Type B pancreatic cell (in vitro differentiated cells): ENCODE results near the gene SLC25A53. TPM values are rescaled to one million over a fixed set of nuclear protein-coding genes. Genes with fewer than 3 reads are reported as not detected.

Source experiments
- DNase-seq: peaks from one replicate; pipeline ENCODE4 v3.0.0; 2021; ENCODE audit warnings: mixed read lengths; ENCODE audit not compliant: unreplicated experiment; ENCODE audit errors: extremely low spot score
- H3K27ac Mint-ChIP-seq: 2 replicates; pipeline ENCODE4 v1.8.0; 2021; ENCODE audit warnings: mild to moderate bottlenecking, mixed read lengths
- H3K27me3 Mint-ChIP-seq: 2 replicates; pipeline ENCODE4 v1.8.0; 2021; ENCODE audit warnings: mixed read lengths
- H3K36me3 Mint-ChIP-seq: 2 replicates; pipeline ENCODE4 v1.8.0; 2021; ENCODE audit warnings: mixed read lengths
- H3K4me1 Mint-ChIP-seq: one replicate; pipeline ENCODE4 v1.8.0; 2021; ENCODE audit warnings: mixed read lengths; ENCODE audit not compliant: unreplicated experiment
- H3K4me3 Mint-ChIP-seq: 2 replicates; pipeline ENCODE4 v1.8.0; 2021; ENCODE audit warnings: mild to moderate bottlenecking, mixed read lengths
- H3K9me3 Mint-ChIP-seq: 2 replicates; pipeline ENCODE4 v1.8.0; 2021; ENCODE audit warnings: mixed read lengths
- total RNA-seq: library from RNA; stranded (reverse); gene quantifications from 2 replicates; pipeline ENCODE4 v1.2.1, GENCODE V29; 2021; ENCODE audit warnings: low replicate concordance
- TF ChIP-seq, protein P1 (sequence below): fragments of 200-600 bp; sonication (generic); conservative IDR thresholded peaks from 2 replicates; pipeline ENCODE4 v1.5.0; 2021; ENCODE audit warnings: antibody characterized with exemption, mild to moderate bottlenecking

SLC25A53 gene
- total RNA-seq, 1 donor from 2014 or later = 9.3 TPM

- TF ChIP-seq, protein P1, sequence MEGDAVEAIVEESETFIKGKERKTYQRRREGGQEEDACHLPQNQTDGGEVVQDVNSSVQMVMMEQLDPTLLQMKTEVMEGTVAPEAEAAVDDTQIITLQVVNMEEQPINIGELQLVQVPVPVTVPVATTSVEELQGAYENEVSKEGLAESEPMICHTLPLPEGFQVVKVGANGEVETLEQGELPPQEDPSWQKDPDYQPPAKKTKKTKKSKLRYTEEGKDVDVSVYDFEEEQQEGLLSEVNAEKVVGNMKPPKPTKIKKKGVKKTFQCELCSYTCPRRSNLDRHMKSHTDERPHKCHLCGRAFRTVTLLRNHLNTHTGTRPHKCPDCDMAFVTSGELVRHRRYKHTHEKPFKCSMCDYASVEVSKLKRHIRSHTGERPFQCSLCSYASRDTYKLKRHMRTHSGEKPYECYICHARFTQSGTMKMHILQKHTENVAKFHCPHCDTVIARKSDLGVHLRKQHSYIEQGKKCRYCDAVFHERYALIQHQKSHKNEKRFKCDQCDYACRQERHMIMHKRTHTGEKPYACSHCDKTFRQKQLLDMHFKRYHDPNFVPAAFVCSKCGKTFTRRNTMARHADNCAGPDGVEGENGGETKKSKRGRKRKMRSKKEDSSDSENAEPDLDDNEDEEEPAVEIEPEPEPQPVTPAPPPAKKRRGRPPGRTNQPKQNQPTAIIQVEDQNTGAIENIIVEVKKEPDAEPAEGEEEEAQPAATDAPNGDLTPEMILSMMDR = no peak
- H3K36me3 Mint-ChIP-seq = no peaks in the 10 kb centered on the region
- H3K9me3 Mint-ChIP-seq = no peaks in the 10 kb centered on the region
- H3K27ac Mint-ChIP-seq = no peak overlapping the region
- H3K27me3 Mint-ChIP-seq = no peaks in the 10 kb centered on the region
- peak overlapping the region; percentile 87 for H3K4me3 Mint-ChIP-seq
- H3K4me1 Mint-ChIP-seq = peaks cover 10% of the 10 kb centered on the region
- DNase-seq = no peak
Observed at GRCh38 chrX:104168127-104168526, 11.3 kb upstream of the SLC25A53 start.

DNA sequence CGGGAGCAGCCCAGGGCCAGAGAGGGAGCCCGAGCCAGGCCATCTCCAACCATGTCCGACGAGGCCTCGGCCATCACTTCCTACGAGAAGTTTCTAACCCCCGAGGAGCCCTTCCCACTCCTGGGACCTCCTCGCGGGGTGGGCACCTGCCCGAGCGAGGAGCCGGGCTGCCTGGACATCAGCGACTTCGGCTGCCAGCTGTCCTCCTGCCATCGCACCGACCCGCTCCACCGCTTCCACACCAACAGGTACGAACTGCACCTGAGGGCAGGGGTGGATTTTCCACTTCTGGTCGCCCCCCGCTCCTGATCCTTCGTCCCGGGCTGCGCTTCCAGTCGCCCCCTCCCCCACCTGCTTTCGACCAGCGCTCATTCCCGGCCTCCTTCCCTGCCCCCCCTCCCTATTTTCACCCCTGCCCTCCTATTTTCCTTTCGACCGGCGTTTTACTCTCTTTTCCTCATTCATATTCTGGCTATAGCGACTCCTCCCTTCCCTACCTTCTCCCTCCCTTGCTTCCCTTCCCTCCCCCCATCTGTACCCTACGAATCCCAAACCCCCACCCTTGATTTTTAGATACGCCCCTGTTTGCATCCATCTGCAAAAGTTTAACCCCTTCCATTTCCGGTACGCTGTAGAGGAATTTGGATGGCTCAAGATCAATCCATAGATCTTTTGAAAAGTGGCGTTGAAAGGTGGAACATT, 10.1 kb upstream of the SLC25A53 start:
- peak overlapping the region; percentile 54 for H3K27ac Mint-ChIP-seq

DNA sequence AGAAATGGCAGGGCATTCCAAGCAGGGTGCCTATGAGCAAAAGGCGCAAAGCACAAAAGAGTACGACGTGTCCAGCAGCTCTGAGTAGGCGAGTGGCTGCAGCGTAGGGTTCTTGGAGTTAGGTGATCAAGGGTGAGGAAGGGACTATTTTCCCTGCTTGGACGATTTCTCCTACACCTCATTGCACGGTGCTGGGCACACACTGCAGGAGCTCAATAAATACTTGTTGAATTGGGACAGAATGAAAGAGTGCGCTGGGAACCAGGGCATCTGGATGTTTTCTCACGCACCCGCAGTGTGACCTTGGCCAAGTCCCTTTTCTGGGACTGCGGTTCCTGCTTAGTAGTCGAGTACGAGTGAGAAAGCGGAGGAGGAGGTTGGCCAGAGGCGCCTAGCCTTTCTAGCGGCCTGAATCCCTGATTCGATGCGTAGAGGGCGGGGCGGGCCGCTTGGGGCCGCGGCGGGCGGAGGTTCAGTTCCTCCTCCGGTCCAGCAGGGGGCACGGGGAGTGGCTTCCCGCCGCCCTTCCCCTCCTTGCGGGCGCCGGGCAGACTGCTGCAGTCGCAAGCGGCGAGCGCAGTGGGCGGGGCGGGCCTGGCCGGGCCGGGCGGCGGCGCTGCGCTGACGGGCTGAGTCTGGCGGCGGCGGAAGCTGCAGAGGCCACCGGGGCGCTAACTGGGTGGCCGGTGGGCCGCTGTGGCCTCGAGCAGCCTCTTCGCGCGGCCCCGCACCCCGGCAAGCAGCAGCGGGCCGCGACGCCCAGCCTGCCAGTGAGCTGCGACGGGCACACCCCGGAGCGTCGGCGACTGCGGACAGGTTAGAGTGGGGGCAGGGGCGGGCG, 9.3 kb upstream of the SLC25A53 start, which contains the start of gene FAM199X:
Gene FAM199X (plus strand): TSS at position 560 of the 841 bp plus-strand sequence. CDS start 333 bp downstream, outside the sequence.
- Mint-ChIP-seq H3K4me1 (peaks cover 10% of the 10 kb centered on the region), H3K27me3 (no peaks in the 10 kb centered on the region), H3K4me3 (peak within 1 kb of the TSS; percentile 88), H3K9me3 (no peaks in the 10 kb centered on the region), H3K36me3 (no peaks in the 10 kb centered on the region), H3K27ac (peak within 1 kb of the TSS; percentile 81)
- TF ChIP-seq, protein P1 = peak; percentile 80
- peak; percentile 89 for DNase-seq

More for the DNA sequence above, 10.1 kb upstream of the SLC25A53 start:
- Mint-ChIP-seq H3K27me3 (no peaks in the 10 kb centered on the region), H3K4me1 (peaks cover 10% of the 10 kb centered on the region), H3K4me3 (peak overlapping the region; percentile 87), H3K36me3 (no peaks in the 10 kb centered on the region), H3K9me3 (no peaks in the 10 kb centered on the region)
- TF ChIP-seq, protein P1 = no peak
- no peak for DNase-seq

- no peak overlapping the region for H3K4me3 Mint-ChIP-seq
- H3K36me3 Mint-ChIP-seq = no peaks in the 10 kb centered on the region
- no peak for DNase-seq
- H3K4me1 Mint-ChIP-seq = no peaks in the 10 kb centered on the region
- no peaks in the 10 kb centered on the region for H3K9me3 Mint-ChIP-seq
- no peaks in the 10 kb centered on the region for H3K27me3 Mint-ChIP-seq
- TF ChIP-seq, protein P1 = no peak
- H3K27ac Mint-ChIP-seq = no peak overlapping the region
Observed at GRCh38 chrX:104151037-104151436, 5.8 kb downstream of the SLC25A53 start.

GRCh38 chrX:104141087-104141760, 15.6 kb downstream of the SLC25A53 start:
- no peak overlapping the region for H3K4me3 Mint-ChIP-seq
- H3K9me3 Mint-ChIP-seq = no peaks in the 10 kb centered on the region
- TF ChIP-seq, protein P1 = no peak
- H3K27ac Mint-ChIP-seq = no peak overlapping the region
- H3K27me3 Mint-ChIP-seq = no peaks in the 10 kb centered on the region
- no peak for DNase-seq
- no peaks in the 10 kb centered on the region for H3K36me3 Mint-ChIP-seq
- H3K4me1 Mint-ChIP-seq = no peaks in the 10 kb centered on the region
